GM21723 (cell line): ENCODE data around the gene SLC39A3.

Source experiments
- ATAC-seq: cut with Tn5 transposase; IDR thresholded peaks from one replicate; pipeline ENCODE4 v1.9.1; 2021; ENCODE audit warnings: mild to moderate bottlenecking, moderate library complexity; ENCODE audit not compliant: unreplicated experiment

SLC39A3 gene

GRCh38 chr19:2769218-2769617 is 29.4 kb upstream of the SLC39A3 start:
- ATAC-seq: no peak

GRCh38 chr19:2768365-2769132 is 28.7 kb upstream of the SLC39A3 start:
- no peak for ATAC-seq

- ATAC-seq: no peak
Measured at GRCh38 chr19:2767688-2768087, 27.9 kb upstream of the SLC39A3 start.

GRCh38 chr19:2766594-2767372 is 27.0 kb upstream of the SLC39A3 start:
- ATAC-seq: no peak

- ATAC-seq: no peak
Measured at GRCh38 chr19:2765376-2765775, 25.6 kb upstream of the SLC39A3 start.

- ATAC-seq: no peak
Measured at GRCh38 chr19:2764945-2765344, 25.1 kb upstream of the SLC39A3 start.

- ATAC-seq: no peak
Measured at GRCh38 chr19:2763687-2764086, 23.9 kb upstream of the SLC39A3 start.

- ATAC-seq: no peak
Measured at GRCh38 chr19:2762783-2763496, 23.1 kb upstream of the SLC39A3 start.

- ATAC-seq: no peak
Measured at GRCh38 chr19:2761876-2762782, 22.3 kb upstream of the SLC39A3 start.

- no peak for ATAC-seq
Measured at GRCh38 chr19:2761309-2761677, 21.5 kb upstream of the SLC39A3 start.

- ATAC-seq: no peak
Measured at GRCh38 chr19:2759965-2760364, 20.1 kb upstream of the SLC39A3 start.

GRCh38 chr19:2759362-2759761 is 19.5 kb upstream of the SLC39A3 start:
- no peak for ATAC-seq

GRCh38 chr19:2758601-2759313 is 18.9 kb upstream of the SLC39A3 start:
- no peak for ATAC-seq

GRCh38 chr19:2756921-2757881 is 17.4 kb upstream of the SLC39A3 start:
- ATAC-seq: no peak

GRCh38 chr19:2756477-2756876 is 16.7 kb upstream of the SLC39A3 start:
- no peak for ATAC-seq

GRCh38 chr19:2755811-2756210 is 16.0 kb upstream of the SLC39A3 start:
- no peak for ATAC-seq

- no peak for ATAC-seq
Measured at GRCh38 chr19:2755448-2755705, 15.6 kb upstream of the SLC39A3 start.

GRCh38 chr19:2754659-2755447 is 15.0 kb upstream of the SLC39A3 start:
- ATAC-seq: no peak
